Measurements from ENCODE around the gene EMC1.

DNA sequence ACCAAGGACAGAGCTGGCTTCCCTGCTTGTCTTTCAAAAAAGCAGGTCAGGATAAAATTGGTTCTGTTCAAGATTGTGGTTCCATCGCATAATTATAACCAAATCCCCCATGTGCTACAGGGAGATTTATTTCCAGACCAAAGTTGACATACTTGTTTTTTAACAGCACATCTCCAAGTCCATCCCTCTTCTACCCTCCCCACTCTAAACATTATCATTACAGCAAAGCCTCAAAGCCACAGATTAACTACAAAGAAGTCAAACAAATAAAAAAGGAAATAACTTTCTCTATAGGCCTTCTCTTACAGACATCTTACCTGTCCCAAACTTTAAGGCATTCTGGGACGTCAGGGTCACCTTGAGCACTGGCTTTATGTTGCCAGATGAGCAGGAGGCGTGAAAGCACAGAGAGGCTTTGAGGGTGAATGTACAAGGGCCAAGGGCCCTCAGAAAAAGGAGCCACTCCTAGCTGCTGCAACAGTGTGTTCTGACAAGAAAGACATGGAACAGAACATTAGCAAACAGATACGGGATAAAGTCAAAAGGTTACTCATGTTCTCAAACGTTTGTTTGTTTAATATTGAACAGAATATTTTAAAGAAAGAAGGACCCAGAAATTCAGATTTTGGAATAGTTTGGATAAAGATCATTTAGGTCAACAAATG is 72.5 kb downstream of the EMC1 start:
- TF ChIP-seq, protein P1, sequence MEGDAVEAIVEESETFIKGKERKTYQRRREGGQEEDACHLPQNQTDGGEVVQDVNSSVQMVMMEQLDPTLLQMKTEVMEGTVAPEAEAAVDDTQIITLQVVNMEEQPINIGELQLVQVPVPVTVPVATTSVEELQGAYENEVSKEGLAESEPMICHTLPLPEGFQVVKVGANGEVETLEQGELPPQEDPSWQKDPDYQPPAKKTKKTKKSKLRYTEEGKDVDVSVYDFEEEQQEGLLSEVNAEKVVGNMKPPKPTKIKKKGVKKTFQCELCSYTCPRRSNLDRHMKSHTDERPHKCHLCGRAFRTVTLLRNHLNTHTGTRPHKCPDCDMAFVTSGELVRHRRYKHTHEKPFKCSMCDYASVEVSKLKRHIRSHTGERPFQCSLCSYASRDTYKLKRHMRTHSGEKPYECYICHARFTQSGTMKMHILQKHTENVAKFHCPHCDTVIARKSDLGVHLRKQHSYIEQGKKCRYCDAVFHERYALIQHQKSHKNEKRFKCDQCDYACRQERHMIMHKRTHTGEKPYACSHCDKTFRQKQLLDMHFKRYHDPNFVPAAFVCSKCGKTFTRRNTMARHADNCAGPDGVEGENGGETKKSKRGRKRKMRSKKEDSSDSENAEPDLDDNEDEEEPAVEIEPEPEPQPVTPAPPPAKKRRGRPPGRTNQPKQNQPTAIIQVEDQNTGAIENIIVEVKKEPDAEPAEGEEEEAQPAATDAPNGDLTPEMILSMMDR (conservative IDR thresholded peaks at IDR 0.05; ENCODE audit: low read length), result no peak
- TF ChIP-seq EZH2phosphoT487 (IDR thresholded peaks at IDR 0.05; ENCODE audit: borderline replicate concordance, low read depth, low read length), result no peak

All from OCI-LY7 (cell line).